Skeletal muscle cell (primary cell): ENCODE data around the gene HOXC4.
A peak's percentile ranks its signal among the peaks of the same experiment; 100 is the strongest.
"Not testable (repeated sequence)": the region's sequence is repeated elsewhere in the genome, so short reads cannot be mapped to it uniquely, and the experiment has no call there.

Experiments
- DNase-seq: peaks from one replicate; pipeline ENCODE4 v3.0.0-alpha.2; 2010; ENCODE audit warnings: low read depth
- H3K4me3 ChIP-seq: 2 replicates; pipeline ENCODE4 v1.5.1; 2011; ENCODE audit warnings: low read depth, mild to moderate bottlenecking, control low read depth, low read length, moderate library complexity

The HOXC4 gene

DNA sequence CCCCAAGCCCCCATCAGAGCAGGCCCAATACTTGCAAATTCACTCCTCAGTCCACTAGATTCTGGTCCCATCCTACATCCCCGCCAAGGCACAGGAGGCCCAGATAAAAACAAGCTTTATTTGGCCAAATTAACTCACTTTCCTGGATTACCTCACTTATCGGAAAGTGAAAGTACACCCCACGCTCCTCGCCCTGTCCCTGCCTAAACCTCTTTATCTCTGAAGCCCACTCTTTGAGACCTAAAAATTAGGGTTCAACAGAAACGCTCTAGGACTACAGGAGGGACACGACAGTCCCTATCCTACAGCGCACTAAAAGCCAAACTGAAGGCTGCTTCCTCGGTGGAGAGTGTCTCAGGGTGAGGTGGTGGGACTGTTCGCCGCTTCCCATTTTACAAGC is 24.2 kb downstream of the HOXC4 start:
- not testable (repeated sequence) for DNase-seq, H3K4me3 ChIP-seq

DNA sequence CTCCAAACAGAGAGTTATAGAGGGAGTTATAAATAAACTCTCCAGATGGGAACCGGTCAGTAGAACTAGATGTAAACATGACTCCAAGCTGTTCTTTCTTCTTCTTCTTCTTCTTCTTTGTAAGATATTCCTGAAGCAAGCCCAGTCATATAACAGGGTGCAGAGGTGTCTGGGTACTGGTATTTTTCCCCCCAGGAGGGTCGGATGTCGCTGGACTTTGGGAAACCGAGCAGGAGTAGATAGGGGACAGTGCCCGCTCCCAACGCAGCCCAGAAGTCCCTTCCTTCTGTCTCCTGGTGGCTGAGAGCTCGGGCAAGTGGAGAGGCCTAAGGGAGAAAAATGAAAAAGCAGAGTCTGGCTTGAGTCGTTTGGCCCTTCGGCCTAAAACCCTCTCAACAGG is 25.5 kb downstream of the HOXC4 start:
- DNase-seq = not testable (repeated sequence)
- H3K4me3 ChIP-seq = peak overlapping the region; percentile 9

DNA sequence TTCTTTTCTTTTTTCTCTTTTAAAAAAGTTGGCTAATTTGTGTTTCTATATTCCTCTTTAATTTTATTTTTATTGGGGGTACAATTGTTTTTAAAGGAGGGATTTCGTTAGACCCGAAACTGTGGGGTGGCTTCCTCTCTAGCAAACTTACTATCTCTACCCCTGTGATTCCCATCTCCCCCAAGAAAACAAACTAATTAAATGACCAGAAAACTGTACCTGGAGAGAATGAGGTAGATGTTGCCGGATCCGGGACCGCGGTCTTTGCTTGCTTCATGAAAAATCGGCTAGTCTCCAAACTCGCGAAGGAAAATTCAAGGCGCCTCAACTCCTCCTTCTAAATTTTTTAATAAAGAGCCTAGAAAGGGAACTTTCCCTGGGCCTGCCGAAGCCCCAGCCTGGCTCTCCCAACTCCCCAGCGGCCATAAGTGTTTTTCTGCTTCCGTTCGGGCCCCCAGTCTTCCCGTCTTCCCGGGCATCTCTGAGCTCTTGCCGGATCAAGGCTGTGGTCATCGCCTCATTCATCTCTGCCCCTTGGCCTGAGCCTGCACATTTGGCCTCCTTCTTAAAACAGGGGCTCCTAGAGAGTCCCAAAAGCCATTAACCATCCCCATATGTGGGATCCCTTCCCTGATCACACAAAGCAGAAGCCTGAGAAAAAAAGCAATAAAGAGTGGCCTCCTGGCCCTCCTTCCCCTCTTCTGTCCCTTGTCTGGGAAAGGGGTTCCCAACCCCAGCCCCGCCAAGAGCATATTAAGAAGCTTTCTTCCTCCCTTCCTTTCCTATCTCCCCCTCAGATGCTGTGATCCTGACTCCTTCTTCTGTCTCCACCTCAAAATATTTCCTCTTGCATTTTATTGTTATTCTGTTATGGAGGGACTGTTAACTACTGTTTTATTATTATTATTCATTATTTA is 26.6 kb downstream of the HOXC4 start:
- not testable (repeated sequence) for H3K4me3 ChIP-seq, DNase-seq

DNA sequence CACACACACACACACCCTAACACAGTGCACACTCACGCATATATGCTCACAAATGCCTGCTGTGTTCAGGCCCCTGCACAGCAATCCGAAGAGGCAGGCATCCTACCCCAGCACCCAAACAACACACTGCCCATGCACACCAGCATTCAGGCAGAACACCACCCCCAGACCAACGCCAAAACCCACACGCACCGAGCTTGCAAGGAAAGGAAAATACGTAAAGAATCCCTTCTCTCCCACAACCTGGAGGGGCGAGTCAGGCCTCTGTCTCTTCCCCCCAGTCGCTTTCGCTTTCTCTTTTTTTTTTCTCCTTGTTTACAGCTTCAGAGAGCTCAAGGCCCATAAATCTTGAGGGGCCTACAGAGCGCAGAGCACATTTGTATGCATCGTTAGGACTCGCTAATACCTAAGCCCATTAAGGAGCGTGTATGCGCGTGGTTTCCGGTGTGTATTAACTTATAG is 27.4 kb downstream of the HOXC4 start:
- DNase-seq = not testable (repeated sequence)

DNA sequence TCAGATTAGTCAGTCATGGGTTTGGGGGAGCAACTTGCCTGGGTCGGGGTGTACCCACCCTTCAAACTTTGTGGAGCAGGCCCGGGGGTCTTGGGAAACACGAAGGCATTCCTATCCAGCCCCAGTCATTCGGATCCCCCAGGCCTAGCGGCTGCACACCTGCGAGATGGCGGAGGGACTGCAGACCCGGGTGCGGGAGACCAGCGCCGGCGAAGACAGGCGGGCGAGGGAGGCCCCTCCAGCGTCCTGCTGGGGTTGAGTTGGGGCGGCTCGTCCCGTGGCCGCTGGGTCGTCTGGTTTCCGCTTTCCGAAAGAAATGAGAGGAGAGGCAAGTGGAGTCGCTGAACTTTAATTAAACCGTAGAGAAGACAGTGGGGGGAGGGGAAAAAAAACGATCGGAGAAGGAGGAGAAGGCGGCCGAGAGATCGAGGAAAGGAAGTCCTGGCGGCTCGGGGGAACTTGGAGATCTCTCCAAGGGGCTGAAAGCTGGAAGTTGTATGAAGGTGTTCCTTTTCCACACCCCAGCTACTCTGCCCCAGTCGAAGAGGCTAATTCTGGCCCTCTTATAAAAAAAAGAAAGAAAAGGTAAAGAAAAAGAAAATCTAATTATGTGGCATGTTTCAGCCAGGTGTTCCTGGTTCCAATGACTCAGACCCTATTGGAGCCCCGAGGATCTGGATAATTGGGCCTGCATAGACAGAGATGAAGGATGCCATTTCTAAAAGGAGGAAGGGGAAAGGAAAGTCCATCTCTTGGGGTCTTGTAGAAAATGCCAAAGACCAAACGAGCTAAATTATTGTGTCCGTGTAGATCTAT is 28.2 kb downstream of the HOXC4 start:
- not testable (repeated sequence) for H3K4me3 ChIP-seq

More for the DNA sequence above, 27.4 kb downstream of the HOXC4 start:
- H3K4me3 ChIP-seq = not testable (repeated sequence)

DNA sequence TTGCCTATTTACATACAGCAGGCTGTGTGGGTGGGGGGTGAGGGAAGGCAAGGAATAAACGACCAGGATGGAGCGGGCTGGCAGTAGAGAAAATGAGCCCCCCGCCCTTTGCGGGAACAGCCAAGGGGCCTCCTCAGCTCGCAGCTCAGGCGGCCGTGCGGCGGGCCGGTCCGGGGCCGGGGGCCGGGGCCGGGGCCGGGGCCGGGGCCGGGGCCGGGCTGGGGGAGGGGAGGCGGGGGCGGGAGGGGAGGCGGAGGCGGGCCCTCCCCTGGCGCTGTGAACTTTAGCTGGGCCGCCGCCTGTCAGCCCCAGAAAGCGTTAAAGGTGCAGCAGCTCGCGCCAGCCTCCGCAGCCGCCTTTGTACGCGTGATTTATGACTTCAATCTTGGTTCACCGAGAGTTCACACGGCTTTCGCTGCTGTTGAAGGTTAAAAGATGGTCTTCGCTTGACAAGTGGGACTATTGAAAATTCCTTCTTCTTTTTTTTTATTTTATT is 28.8 kb downstream of the HOXC4 start:
- no peak for DNase-seq

More for the DNA sequence above, 28.2 kb downstream of the HOXC4 start:
- not testable (repeated sequence) for DNase-seq

DNA sequence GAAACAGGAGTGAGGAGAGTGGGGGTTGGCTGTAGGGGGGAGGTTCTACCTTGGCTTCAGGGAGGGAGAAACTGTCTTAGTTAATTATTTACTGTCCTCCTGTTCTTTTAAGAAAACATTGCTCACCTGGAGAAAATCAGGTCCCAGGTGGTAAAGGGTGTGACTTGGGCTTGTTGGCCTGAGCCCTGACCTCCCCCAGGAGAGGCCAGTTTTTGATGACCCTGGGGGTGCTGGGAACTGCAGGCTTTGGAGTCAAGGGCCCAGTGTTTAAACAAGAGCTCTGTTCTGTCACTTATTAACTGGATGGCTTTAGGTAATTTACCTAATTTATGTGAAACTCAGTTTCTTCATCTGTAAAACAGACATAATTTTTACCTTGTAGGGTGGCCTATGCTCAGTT is 34.4 kb downstream of the HOXC4 start:
- not testable (repeated sequence) for H3K4me3 ChIP-seq, DNase-seq

More for the DNA sequence above, 28.8 kb downstream of the HOXC4 start:
- no peak overlapping the region for H3K4me3 ChIP-seq

DNA sequence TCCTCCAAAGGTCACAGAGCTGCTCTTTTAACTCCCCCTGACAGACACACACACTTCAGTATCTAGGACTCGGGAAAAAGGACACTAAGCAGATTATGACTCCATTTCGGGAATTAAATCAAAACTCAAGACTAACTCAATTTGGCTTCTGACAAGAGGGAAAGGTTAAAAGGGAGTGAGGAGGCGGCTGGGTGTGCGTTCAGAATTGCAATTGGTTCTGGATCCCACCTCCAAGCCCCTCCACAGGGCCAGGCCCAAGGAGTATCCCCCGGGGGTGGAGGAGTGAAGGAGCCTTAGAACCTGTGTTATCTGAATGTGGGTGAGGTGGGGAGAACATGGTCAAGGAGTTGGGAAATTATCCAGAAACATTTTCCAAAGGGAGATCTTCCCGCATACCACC is 35.8 kb downstream of the HOXC4 start:
- H3K4me3 ChIP-seq, DNase-seq: not testable (repeated sequence)

DNA sequence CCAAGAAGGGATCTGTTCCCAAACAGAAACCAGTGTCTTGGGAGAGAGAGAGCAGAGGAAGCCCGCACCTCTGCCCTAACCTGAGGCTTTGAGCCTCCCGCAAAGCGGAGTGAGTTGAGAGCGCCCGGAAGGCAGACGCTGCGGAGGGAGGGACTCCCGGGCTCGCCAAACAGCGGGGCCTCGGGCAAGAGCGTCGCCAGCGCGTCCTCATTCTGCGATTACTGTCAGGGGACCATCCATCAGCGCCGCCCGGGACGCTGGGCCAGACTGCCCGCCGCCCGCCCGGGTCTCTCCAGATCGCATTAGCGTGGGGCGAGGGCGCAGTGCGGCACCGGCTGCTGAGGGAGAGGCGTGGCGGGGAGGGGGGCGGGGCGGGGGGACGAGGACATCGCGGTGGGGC is 36.7 kb downstream of the HOXC4 start:
- DNase-seq = not testable (repeated sequence)
- peak overlapping the region; percentile 21 for H3K4me3 ChIP-seq

DNA sequence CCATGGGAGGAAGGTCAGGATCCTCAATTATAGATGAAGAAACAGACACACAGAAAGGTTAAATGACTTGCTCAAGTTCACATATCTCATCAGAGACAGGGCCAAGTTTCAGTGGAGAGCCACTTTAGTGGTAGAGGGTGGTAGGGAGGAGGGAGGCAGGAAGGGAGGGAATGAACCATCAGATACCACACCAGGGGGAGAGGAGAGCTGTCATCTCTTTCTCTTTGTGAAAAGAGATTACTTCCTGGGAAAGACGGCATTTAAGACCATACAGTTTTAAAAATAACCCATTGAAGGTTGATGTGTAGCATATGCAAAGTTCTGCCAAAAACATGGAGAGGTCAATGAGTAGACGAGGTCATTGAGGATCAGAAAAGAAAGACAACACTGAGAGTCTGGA is 39.3 kb downstream of the HOXC4 start:
- not testable (repeated sequence) for DNase-seq, H3K4me3 ChIP-seq

DNA sequence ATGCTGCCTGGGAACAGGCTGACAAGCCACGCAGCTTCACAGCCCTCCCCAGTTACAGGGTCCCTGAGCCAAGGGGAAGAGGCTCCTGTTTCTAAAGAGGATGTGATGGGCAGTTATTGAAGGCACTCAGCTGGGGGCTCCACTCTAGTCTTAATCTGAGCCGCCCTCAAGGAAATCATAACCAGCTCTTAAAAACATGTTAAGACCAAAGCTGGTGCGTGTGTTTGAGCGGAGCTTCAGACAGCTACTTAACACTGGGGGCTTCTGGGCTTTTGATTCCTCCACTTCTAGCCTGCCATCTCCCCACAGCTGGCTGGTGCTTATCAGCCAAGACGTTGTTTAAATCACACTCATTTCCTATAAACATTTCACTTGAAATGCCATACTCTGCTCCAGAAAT is 42.3 kb downstream of the HOXC4 start:
- not testable (repeated sequence) for DNase-seq

DNA sequence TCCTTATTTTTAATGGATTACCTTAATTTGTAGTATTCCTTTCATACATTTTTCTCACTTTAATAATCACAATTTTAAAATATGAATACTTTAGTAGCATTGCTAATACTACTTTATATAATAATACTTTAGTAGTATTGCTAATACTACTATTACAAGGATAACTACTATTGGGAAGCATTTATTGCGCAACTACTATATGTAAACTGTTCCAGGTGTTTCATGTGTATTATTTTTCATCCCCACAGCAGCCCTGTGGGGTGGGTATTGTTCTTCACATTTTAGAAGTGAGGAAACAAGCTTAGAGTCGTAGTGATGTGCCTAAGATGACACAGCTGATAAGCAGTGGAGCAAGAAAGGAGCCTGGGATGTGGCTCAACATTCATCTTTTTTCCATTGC is 45.0 kb downstream of the HOXC4 start:
- DNase-seq, H3K4me3 ChIP-seq: not testable (repeated sequence)

More for the DNA sequence above, 42.3 kb downstream of the HOXC4 start:
- not testable (repeated sequence) for H3K4me3 ChIP-seq

DNA sequence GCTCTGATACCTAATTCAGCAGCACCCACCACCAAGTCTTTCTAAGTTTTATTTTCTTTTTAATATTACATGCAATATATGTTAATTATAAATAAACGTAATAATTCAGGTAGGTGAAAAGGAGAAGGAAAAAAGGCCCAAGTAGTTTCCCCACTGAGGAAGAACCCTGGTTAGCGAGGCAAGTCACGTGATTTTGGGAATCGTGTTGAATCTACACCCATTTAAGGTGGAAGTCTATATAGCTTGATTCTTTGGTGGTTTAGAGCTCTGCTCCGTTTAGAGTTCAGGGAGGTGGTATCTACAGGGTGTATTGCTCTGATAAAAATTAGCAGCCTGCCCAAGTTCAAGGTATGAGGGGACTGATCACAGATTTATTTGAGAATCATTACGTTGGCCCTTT is 47.0 kb downstream of the HOXC4 start:
- H3K4me3 ChIP-seq, DNase-seq: not testable (repeated sequence)

DNA sequence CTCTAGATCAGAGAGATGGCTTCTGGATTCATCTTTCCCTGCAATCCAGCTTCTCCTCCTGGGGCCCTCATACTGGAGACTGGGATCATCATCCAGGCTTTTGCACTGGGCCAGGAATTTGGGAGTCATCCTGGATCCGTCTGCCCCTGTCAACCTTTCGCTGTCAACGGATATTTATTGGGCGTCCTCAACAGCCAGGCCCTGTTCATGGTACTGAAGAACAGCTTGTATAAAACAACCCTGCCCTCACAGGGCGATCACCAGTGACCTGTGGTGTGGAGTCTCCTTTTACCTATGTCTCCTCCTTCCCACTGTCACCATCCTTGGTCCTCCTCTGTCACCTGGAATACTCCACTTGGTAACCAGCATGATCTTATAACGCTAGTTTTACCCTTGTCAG is 48.6 kb downstream of the HOXC4 start:
- DNase-seq, H3K4me3 ChIP-seq: not testable (repeated sequence)

DNA sequence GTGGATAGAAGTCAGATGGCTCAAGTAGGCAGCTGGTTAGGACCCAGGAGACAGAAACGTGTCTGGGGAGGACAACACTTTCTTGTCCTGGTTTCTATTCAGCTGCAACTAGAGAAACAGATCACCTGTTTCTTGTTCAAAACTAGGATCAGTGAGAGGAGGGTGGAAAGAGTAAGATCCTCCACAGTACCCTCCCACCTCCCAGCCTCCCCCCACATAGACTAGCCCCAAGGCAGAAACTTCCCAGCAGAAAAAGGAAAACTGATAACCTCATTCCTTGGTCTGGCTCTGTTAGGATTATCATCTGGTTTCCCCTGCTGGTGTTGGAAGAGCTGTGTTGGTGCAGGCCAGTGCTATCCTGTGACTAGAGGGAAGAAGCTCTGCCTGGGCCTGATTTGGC is 50.2 kb downstream of the HOXC4 start:
- DNase-seq, H3K4me3 ChIP-seq: not testable (repeated sequence)
